GM18505 (cell line): ENCODE results near the gene RABL6.
A peak's percentile ranks its signal among the peaks of the same experiment; 100 is the strongest.
"Not testable (repeated sequence)": the region's sequence is repeated elsewhere in the genome, so short reads cannot be mapped to it uniquely, and the experiment has no call there.

Experiments
- ATAC-seq: cut with Tn5 transposase; IDR thresholded peaks from one replicate; pipeline ENCODE4 v1.9.1; 2021; ENCODE audit not compliant: unreplicated experiment
- POLR2A ChIP-seq: IDR thresholded peaks from 4 replicates; pipeline ENCODE4 v1.6.1; 2011; ENCODE audit warnings: borderline replicate concordance; ENCODE audit not compliant: insufficient read depth, insufficient read length; ENCODE audit errors: extremely low read depth

Gene RABL6

DNA sequence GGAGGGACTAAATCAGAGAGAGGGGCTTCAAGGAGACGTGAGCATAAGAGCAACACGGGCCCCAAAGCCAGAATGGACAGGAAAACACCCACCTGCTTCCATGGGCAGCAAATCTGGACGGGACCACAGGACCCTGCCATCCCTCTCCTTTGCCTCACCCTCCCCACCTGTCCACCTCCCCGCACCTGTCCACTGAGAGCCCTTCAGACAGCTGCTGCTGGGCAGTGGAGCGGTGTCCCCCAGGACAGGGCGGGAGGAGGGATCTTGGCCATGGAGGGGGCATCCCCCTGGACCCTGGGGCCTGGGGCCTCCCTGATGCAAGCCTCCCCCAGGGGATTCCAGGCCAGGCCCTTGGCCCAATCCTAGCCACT lies 9.1 kb upstream of the RABL6 start:
- no peak for TF ChIP-seq POLR2A
- ATAC-seq = no peak

DNA sequence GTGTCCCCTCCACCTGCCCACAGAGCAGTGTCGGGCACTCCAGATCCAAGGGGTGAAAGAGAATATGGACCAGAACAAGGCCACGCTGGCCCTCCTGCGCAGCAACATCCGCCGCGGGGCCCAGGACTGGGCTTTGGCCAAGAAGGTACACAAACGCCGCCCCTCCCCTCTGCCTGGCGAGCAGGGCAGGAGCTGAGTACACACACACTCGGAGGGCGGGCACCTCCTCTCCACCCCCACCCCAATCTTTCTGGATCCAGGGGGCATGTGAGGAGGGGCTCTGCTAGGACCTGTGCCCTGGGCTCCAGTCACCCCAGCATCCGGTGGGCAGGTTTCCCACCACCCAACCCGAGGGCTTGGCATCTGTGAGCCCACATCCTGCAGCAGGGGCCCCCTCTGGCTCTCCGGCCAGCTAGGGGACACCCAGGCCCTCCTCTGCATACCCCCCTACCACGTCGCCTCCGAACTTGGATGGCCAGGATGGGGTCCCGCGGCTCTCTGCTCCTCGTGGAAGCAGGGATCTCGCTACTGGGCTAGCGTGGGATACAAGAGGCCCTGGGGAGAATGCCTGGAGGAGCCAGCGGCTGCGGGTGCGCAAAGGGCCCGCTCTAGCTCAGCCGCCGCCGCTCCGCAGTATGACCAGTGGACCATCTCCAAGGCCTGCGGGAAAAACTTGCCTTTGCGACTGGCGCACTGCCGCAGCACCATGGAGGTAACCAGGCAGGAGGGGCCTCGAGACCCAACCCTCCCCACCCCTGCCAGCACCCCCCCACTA lies 8.5 kb upstream of the RABL6 start:
- no peak for TF ChIP-seq POLR2A
- ATAC-seq = no peak

DNA sequence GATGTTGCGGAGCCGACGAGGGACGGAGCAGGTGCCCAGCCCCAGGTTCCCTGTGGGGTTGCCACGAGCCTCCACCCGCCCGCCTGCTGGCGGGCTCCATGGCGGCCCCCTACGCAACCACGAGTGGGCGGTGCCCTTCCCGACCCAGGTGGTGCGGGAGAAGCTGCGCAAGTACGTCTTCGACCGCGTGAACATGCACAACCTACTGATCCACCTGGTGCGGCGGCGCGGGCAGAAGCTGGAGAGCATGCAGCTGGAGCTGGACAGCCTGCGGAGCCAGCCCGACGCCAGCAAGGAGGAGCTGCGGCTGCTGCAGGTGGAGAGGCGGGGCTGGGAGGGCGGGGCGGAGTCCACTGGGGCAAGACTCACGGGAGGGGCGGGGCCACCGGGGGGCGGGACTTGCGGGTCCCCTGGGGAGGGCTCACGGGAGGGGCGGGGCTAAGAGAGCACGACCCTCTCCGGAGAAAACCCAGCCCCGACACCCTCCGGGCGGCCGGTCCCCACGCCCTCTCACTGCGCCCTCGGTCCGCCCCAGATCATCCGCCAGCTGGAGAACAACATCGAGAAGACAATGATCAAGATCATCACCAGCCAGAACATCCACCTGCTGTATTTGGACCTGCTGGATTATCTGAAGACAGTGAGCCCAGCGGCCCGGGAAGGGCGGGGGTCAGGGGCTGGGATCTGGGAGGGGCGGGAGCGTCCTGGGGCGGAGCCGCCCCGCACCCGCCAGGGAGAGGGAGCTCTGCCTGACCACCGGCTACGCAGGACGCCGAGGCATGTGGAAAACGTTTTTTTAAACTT lies 7.7 kb upstream of the RABL6 start:
- no peak for ATAC-seq
- TF ChIP-seq POLR2A = no peak

DNA sequence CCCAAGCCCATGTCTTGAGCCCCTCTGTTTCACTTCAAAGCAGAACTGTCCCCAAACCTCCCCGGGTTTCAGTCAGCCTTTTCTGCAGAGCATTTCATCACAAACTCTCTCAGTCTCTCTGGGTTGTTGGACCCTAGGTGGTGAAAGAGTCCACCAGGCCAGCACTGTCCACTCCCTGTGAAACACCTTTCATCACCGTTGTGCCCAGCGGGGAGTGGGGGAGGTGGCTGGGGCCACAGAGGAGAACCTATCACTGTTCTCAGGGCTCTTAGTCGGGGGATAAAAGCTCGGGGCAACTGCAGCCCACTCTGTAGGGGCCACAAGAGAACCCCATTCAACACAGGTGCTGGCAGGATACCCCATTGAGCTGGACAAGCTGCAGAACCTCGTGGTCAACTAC lies 5.4 kb upstream of the RABL6 start:
- TF ChIP-seq POLR2A = no peak
- ATAC-seq = no peak

- ATAC-seq = not testable (repeated sequence)
Measured at GRCh38 chr9:136803009-136803550, 4.7 kb upstream of the RABL6 start.

DNA sequence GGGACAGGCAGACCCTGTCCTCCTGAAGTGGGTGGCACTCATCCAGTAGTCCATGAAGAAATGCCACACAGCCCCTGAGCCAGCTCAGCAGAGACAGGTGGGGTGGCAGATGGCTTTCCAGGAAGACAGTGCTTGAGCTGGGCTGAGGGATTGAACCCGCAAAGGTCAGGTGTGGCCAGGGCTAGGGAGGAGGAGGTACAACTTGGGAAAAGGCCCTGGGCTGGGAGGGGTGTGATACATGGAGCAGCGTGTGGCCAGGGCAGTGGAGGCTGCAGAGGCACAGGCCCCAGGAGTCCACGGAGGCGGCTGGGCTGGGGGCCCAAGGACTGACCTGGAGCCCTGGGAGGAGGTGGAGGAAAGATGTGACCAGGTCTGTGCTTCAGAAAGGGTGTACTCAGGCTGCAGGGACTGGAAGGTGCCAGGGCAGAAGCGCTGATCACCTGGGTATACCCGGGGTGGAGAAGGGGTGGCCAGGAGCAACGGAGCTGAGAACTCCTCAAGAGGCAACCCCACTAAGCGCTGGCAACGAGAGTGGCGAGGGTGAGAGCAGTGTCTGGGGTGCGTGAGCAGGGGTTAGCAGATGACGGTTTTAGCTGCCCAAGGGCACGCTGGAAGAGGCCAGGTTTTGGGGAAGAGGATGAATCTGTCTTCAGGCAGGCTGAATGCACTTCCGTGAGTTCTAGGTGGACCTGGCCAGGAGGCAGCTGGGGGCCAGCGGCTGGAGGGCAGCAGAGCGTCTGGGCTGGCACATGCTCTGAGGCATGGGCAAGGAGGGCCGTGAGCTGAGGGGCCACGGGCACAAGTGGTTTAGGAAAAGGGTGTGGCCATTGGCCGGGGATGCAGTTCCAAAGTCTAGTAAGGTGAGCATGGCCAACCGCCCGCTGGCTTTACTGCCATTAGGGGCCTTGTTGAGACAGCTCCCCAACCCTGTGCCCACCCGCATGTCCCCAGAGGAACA lies 3.9 kb upstream of the RABL6 start:
- no peak for ATAC-seq

DNA sequence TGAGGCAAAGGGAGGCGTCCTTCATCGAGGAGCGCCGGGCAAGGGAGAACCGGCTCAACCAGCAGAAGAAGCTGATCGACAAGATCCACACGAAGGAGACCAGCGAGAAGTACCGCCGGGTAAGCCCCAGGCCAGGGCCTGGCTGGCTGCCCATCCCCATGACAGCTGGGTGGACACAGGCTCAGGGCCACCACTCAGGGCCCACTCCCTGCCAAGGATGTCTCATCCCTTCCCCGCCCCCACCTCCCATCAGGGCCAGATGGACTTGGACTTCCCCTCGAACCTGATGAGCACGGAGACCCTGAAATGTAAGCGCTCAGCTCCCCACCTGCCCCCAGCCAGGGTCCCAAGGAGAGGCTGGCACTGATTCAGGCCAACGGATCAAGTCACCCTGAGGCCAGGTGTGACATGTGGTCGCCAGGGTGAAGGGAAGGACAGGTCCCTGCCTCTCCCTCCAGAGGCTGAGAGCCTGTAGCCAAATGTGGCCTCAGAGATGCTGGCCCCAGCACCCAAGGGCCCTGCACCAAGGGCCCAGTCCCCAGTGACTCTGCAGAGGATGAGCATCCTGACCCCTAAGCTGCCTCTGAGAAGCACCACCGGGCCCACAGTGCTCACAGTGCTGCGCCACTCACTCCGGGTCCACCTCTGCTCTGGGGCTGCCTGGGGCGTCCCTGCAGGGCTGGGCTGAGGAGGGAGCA lies 3.1 kb upstream of the RABL6 start:
- TF ChIP-seq POLR2A = no peak
- no peak for ATAC-seq

More for the DNA sequence above, 3.9 kb upstream of the RABL6 start:
- no peak for TF ChIP-seq POLR2A

DNA sequence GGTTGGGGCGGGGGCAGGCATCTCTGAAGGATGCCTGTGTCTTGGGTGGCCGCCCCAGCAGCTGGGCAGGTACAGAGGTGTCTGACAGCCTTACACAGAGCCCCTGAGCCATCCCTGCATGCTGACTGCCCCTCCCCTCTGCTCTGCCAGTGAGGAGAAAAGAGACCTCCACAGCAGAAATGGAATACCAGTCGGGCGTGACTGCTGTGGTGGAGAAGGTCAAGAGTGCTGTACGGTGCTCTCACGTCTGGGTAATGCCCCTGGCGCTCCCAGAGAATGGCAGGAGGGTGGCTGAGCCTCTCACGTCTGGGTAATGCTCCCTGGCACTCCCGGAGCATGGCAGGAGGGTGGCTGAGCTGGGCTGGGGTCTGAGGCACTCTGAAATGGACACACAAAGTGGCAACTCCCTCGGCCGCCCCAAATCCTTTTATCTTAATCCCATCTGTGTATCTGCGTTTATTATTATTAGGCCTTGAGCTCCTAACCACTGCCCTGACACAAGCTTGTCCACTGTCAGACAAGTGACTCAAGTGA lies 2.5 kb upstream of the RABL6 start:
- TF ChIP-seq POLR2A = no peak
- ATAC-seq = no peak

- ATAC-seq = no peak
- no peak for TF ChIP-seq POLR2A
Measured at GRCh38 chr9:136806067-136806466, 1.7 kb upstream of the RABL6 start.

DNA sequence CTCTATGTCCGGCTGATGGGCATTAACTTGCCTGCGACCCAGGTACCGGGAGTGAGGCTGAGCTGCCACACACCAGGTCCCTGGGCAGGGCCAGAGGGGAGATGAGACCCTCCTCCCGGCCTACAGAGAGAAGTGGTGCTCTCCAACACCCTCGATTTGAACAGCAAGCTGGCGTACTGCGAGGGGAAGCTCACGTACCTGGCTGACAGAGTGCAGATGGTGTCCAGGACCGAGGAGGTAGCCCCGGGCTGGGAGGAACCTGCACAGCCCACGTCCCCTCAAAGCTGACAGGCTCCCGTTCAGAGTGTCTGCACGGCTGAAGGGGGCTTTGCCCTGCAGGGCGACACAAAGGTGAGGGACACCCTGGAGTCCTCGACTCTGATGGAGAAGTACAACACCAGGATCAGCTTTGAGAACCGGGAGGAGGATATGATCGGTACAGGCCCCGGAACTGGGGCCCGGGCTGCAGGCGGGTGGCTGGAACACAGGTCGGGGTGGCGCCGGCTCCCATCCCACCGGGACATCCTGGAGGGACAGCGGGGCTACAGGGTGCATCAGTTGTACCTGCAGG lies 1.0 kb upstream of the RABL6 start:
- no peak for TF ChIP-seq POLR2A
- no peak for ATAC-seq

DNA sequence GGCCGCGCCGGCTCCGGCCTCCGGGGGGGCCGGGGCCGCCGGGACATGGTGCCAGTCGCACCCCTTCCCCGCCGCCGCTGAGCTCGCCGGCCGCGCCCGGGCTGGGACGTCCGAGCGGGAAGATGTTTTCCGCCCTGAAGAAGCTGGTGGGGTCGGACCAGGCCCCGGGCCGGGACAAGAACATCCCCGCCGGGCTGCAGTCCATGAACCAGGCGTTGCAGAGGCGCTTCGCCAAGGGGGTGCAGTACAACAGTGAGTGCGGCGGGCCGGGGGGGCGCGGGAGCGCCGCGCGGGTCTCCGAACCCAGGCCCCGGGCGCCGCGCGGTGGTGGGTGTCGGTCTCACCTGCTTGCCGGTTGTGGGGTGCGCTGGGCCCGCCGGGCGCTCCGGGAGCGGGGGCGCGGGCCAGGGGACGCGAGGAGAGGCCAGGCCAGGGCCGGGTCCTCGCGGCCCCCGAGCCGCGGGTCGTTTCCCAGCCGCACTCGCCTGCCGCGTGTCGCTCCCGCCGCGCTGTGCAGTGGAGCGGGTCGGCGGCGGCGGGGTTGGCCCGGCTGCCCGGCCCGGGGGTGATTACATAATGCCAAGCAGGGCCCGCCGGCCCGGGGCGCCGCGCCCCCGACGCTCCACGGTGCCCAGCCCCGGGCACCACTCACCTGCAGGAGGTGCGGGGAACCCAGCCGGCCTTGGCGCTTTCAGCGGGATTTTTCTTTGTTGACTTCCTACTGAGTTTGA lies 492 bp downstream of the RABL6 start:
- TF ChIP-seq POLR2A = no peak
- ATAC-seq = peak; percentile 34
